Astrocyte (in vitro differentiated cells and primary cell): ENCODE results near the gene PLCXD3. TPM values are rescaled to one million over a fixed set of nuclear protein-coding genes. Genes with fewer than 3 reads are reported as not detected.

ENCODE experiments used
- DNase-seq: peaks from one replicate; pipeline ENCODE4 v3.0.0-alpha.2; 2010; ENCODE audit warnings: low read depth
- FAIRE-seq: peaks from 2 replicates; lab custom pipeline; 2011; peaks lifted over from hg19 to GRCh38; lab: Jason Lieb, UNC
- H2AFZ ChIP-seq: 2 replicates; pipeline ENCODE4 v1.6.0; 2012; ENCODE audit warnings: low read depth, low read length, inconsistent platforms
- H3K27ac ChIP-seq: 2 replicates; pipeline ENCODE4 v1.5.1; 2011; ENCODE audit warnings: low read depth, low read length, inconsistent platforms
- H3K27me3 ChIP-seq: 2 replicates; pipeline ENCODE4 v1.6.0; 2011; ENCODE audit warnings: low read length, inconsistent platforms; ENCODE audit not compliant: insufficient read depth
- H3K36me3 ChIP-seq: 2 replicates; pipeline ENCODE4 v1.5.1; 2011; ENCODE audit warnings: low read length, inconsistent platforms; ENCODE audit not compliant: insufficient read depth
- H3K4me1 ChIP-seq: 2 replicates; pipeline ENCODE4 v1.5.1; 2011; ENCODE audit warnings: low read length, inconsistent platforms; ENCODE audit not compliant: insufficient read depth
- H3K4me2 ChIP-seq: 2 replicates; pipeline ENCODE4 v1.6.0; 2012; ENCODE audit warnings: low read length, inconsistent platforms
- H3K4me3 ChIP-seq: 2 replicates; pipeline ENCODE4 v1.5.1; 2011; ENCODE audit warnings: low read depth, mild to moderate bottlenecking, low read length, inconsistent platforms; ENCODE audit not compliant: insufficient read depth
- H3K79me2 ChIP-seq: 2 replicates; pipeline ENCODE4 v1.6.0; 2012; ENCODE audit warnings: mild to moderate bottlenecking, low read length, inconsistent platforms; ENCODE audit not compliant: insufficient read depth
- H3K9ac ChIP-seq: 2 replicates; pipeline ENCODE4 v1.6.0; 2012; ENCODE audit warnings: mild to moderate bottlenecking, low read length, inconsistent platforms
- H3K9me3 ChIP-seq: 2 replicates; pipeline ENCODE4 v1.5.1; 2012; ENCODE audit warnings: low read depth, mild to moderate bottlenecking, low read length, inconsistent platforms; ENCODE audit not compliant: insufficient read depth
- H4K20me1 ChIP-seq: 2 replicates; pipeline ENCODE4 v1.6.0; 2012; ENCODE audit warnings: low read length, inconsistent platforms; ENCODE audit not compliant: insufficient read depth
- H3K27ac Mint-ChIP-seq: one replicate; pipeline ENCODE4 v1.8.0; 2021; ENCODE audit warnings: mild to moderate bottlenecking, mixed read lengths; ENCODE audit not compliant: unreplicated experiment
- H3K27me3 Mint-ChIP-seq: one replicate; pipeline ENCODE4 v1.8.0; 2021; ENCODE audit warnings: low read depth, mixed read lengths; ENCODE audit not compliant: unreplicated experiment
- H3K36me3 Mint-ChIP-seq: one replicate; pipeline ENCODE4 v1.8.0; 2021; ENCODE audit warnings: low read depth, mixed read lengths; ENCODE audit not compliant: unreplicated experiment
- H3K4me1 Mint-ChIP-seq: one replicate; pipeline ENCODE4 v1.8.0; 2021; ENCODE audit warnings: low read depth, mixed read lengths; ENCODE audit not compliant: unreplicated experiment
- H3K4me3 Mint-ChIP-seq: one replicate; pipeline ENCODE4 v1.8.0; 2021; ENCODE audit warnings: mild to moderate bottlenecking, moderate library complexity, mixed read lengths; ENCODE audit not compliant: unreplicated experiment
- H3K9me3 Mint-ChIP-seq: one replicate; pipeline ENCODE4 v1.8.0; 2021; ENCODE audit warnings: mild to moderate bottlenecking, mixed read lengths; ENCODE audit not compliant: unreplicated experiment
- CTCF ChIP-seq: IDR thresholded peaks from 2 replicates; pipeline ENCODE4 v1.5.1; 2011; ENCODE audit warnings: low read depth, mild to moderate bottlenecking, inconsistent platforms, low read length, moderate library complexity; ENCODE audit not compliant: insufficient read depth
- EZH2 ChIP-seq: IDR thresholded peaks from 2 replicates; pipeline ENCODE4 v1.6.1; 2012; ENCODE audit warnings: mild to moderate bottlenecking, low read length, inconsistent platforms; ENCODE audit not compliant: insufficient read depth
- total RNA-seq: library from RNA; stranded (reverse); gene quantifications from 2 replicates; pipeline ENCODE4 v1.2.1, GENCODE V29; 2021

Gene PLCXD3
- total RNA-seq, 1 donor from 2014 or later = 1.6 TPM

- no peaks in the 10 kb centered on the region for H3K9me3 ChIP-seq
These were observed 29.1 kb upstream of the PLCXD3 start for GRCh38 chr5:41539454-41539853.

GRCh38 chr5:41537581-41537980 lies 27.2 kb upstream of the PLCXD3 start:
- Mint-ChIP-seq H3K4me1 (no peaks in the 10 kb centered on the region), H3K27me3 (no peaks in the 10 kb centered on the region), H3K4me3 (no peak overlapping the region), H3K9me3 (peaks cover 8% of the 10 kb centered on the region), H3K36me3 (no peaks in the 10 kb centered on the region), H3K27ac (no peak overlapping the region)
- no peaks in the 10 kb centered on the region for H3K27me3 ChIP-seq
- no peaks in the 10 kb centered on the region for H3K9me3 ChIP-seq
- H3K79me2 ChIP-seq = no peaks in the 10 kb centered on the region
- H3K36me3 ChIP-seq = no peaks in the 10 kb centered on the region
- TF ChIP-seq EZH2 (no peak), CTCF (no peak)
- H3K9ac ChIP-seq = no peak overlapping the region
- H3K4me3 ChIP-seq = no peak overlapping the region
- no peaks in the 10 kb centered on the region for H3K4me1 ChIP-seq
- H2AFZ ChIP-seq = no peak overlapping the region
- no peak overlapping the region for H3K27ac ChIP-seq
- FAIRE-seq (no peak), DNase-seq (no peak)
- H4K20me1 ChIP-seq = no peaks in the 10 kb centered on the region
- H3K4me2 ChIP-seq = no peak overlapping the region

More at GRCh38 chr5:41539454-41539853, 29.1 kb upstream of the PLCXD3 start:
- Mint-ChIP-seq H3K4me3 (no peak overlapping the region), H3K9me3 (peaks cover 7% of the 10 kb centered on the region), H3K4me1 (no peaks in the 10 kb centered on the region), H3K27me3 (no peaks in the 10 kb centered on the region), H3K27ac (no peak overlapping the region), H3K36me3 (no peaks in the 10 kb centered on the region)
- H3K36me3 ChIP-seq = no peaks in the 10 kb centered on the region
- H3K4me1 ChIP-seq = no peaks in the 10 kb centered on the region
- H3K79me2 ChIP-seq = no peaks in the 10 kb centered on the region
- no peak overlapping the region for H3K27ac ChIP-seq
- FAIRE-seq (no peak), DNase-seq (no peak)
- H3K9ac ChIP-seq = no peak overlapping the region
- no peak overlapping the region for H2AFZ ChIP-seq
- TF ChIP-seq CTCF (no peak), EZH2 (no peak)
- no peak overlapping the region for H3K4me3 ChIP-seq
- H3K27me3 ChIP-seq = no peaks in the 10 kb centered on the region
- no peak overlapping the region for H3K4me2 ChIP-seq
- H4K20me1 ChIP-seq = no peaks in the 10 kb centered on the region

GRCh38 chr5:41532485-41532884 lies 22.1 kb upstream of the PLCXD3 start:
- Histone ChIP-seq H3K4me1 (no peaks in the 10 kb centered on the region), H2AFZ (no peak overlapping the region), H4K20me1 (no peaks in the 10 kb centered on the region), H3K4me2 (no peak overlapping the region), H3K9ac (no peak overlapping the region), H3K27ac (no peak overlapping the region), H3K9me3 (no peaks in the 10 kb centered on the region), H3K36me3 (no peaks in the 10 kb centered on the region), H3K79me2 (no peaks in the 10 kb centered on the region), H3K4me3 (no peak overlapping the region), H3K27me3 (no peaks in the 10 kb centered on the region)
- DNase-seq = no peak
- H3K4me1 Mint-ChIP-seq = peaks cover 2% of the 10 kb centered on the region
- H3K4me3 Mint-ChIP-seq = no peak overlapping the region
- no peak for FAIRE-seq
- H3K9me3 Mint-ChIP-seq = peaks cover 15% of the 10 kb centered on the region
- no peaks in the 10 kb centered on the region for H3K36me3 Mint-ChIP-seq
- no peak overlapping the region for H3K27ac Mint-ChIP-seq
- TF ChIP-seq EZH2 (no peak), CTCF (no peak)
- H3K27me3 Mint-ChIP-seq = no peaks in the 10 kb centered on the region
